Tibial nerve (tissue), 4 donors: Measurements from ENCODE around the gene MTFMT.

Experiments
- CTCF ChIP-seq, 5 experiments: fragments of 200-600 bp in 3 of 5; fragments of 450-650 bp in 2 of 5; sonication (generic) in 3 of 5; IDR thresholded peaks; one replicate each; pipeline ENCODE4 v1.5.1; 2016 to 2019; ENCODE audit warnings: antibody characterized with exemption in 5 of 5, mild to moderate bottlenecking in 3 of 5, moderate library complexity in 2 of 5
- EP300 ChIP-seq, 2 donors: sonication (generic); formaldehyde crosslinking; IDR thresholded peaks; one replicate each; pipeline ENCODE4 v1.6.1; 2017; ENCODE audit warnings: antibody characterized with exemption in 2 of 2, mild to moderate bottlenecking in 1 of 2
- POLR2A ChIP-seq, 2 donors: fragments of 450-650 bp; IDR thresholded peaks; one replicate each; pipeline ENCODE4 v1.6.1; 2017; ENCODE audit warnings: antibody characterized with exemption in 2 of 2, mild to moderate bottlenecking in 2 of 2, moderate library complexity in 2 of 2

GRCh38 chr15:64991536-64992135 is 37.8 kb downstream of the MTFMT start:
- TF ChIP-seq POLR2A (IDR thresholded peaks at IDR 0.05) (no peak), CTCF (IDR thresholded peaks at IDR 0.05) (no peak), EP300 (IDR thresholded peaks at IDR 0.05) (no peak)
